HG03442 (cell line): ENCODE results near the gene OBSCN.

Experiments used
- ATAC-seq: cut with Tn5 transposase; IDR thresholded peaks from one replicate; pipeline ENCODE4 v1.9.1; 2021; ENCODE audit warnings: mild to moderate bottlenecking, moderate library complexity; ENCODE audit not compliant: unreplicated experiment

The OBSCN gene

GRCh38 chr1:228374711-228375577, 167.1 kb downstream of the OBSCN start:
- no peak for ATAC-seq

DNA sequence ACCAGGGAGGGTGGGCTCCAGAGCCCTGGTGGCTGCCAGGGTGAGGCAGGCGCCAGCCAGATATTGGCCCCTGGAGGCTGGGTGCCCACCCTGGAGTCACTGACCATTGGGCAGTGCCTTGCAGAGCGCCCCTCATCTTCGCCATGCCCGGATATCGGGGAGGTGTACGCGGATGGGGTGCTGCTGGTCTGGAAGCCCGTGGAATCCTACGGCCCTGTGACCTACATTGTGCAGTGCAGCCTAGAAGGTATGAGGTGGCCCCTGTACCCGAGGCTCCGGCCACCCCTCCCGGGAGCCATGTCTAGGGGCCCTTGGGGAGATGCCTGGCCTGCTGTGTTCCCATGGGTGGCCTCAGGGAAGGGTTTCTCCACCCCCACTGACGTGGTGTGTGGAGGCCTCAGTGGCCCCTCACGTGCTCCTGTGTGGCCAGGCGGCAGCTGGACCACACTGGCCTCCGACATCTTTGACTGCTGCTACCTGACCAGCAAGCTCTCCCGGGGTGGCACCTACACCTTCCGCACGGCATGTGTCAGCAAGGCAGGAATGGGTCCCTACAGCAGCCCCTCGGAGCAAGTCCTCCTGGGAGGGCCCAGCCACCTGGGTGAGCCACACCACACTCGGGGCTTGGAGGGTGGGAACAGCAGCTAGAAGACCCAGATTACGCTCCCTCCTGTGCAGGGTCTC, 167.9 kb downstream of the OBSCN start:
- ATAC-seq, result no peak

- ATAC-seq, result no peak
These were observed 168.4 kb downstream of the OBSCN start for GRCh38 chr1:228376262-228376628.

- no peak for ATAC-seq
These were observed 169.1 kb downstream of the OBSCN start for GRCh38 chr1:228376651-228377631.

- no peak for ATAC-seq
These were observed 169.8 kb downstream of the OBSCN start for GRCh38 chr1:228377664-228378089.

DNA sequence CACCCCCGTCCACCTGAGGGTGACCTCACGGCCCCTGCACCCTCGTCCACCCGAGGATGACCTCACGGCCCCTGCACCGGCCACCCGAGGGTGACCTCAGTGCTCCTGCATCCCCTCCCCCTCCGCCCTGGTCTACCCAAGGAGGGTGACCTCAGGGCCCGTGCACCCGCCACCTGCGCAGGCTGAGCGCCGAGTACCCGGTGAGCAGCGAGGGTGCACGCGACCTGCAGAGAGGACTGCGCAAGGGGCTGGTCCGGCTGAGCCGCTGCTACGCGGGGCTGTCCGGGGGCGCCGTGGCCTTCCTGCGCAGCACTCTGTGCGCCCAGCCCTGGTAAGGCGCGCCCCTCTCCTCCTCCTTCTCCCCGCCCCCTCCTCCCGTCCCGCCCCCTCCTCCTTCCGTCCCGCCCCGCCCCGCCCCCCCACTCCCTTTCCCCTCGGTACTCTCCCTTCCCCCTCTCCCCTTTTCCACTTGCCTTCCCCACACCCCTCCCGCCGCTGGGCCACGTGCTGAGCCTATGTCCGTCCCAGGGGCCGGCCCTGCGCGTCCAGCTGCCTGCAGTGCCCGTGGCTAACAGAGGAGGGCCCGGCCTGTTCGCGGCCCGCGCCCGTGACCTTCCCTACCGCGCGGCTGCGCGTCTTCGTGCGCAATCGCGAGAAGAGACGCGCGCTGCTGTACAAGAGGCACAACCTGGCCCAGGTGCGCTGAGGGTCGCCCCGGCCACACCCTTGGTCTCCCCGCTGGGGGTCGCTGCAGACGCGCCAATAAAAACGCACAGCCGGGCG, 170.4 kb downstream of the OBSCN start:
- no peak for ATAC-seq

DNA sequence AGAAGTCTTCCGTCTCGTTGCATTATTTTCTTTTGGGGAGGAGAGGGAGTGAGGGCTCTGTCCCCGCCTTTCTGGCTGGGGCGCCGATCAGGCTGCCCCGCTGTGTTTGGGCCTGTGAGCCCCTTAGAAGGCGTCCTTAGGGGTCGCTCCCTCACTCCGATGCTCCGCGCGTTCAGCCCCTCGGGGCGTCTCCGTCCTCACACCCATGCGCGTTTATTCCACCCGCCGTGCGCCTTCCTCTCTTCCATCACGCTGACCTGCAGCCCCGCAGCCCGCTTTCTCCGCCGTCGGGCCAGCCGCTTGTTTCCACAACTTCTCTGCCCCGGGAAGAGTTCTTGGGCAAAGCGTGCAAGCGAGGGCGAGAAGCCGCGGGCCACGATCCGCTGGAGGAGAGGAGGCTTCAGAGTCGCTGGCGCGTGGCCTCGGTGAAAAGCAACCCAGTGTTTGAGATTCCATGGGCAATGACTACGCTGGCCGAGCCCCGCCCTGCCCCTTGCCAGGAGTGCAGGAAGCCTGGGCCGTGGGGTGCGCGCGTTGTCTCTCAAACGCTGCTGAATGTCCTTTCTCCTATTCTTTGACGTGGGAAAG, 171.1 kb downstream of the OBSCN start:
- ATAC-seq, result no peak

GRCh38 chr1:228379666-228380065, 171.8 kb downstream of the OBSCN start:
- ATAC-seq, result no peak

DNA sequence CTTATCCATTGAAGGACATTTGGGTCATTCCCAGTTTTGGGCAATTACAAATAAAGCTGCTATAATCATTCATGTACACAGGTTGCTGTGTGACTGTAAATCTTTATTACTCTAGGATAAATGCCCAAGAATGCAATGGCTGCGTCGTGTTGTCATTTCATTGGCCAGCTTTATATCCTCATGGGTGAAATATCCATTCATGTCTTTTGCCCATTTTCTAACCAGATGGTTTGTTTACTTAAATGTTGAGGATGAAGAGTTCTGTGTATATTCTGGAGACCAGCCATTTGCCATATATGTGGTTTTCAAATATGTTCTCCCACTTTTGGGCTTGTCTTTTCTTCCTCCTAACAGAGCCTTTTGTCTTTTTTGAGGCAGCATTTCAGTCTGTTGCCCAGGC, 173.5 kb downstream of the OBSCN start:
- ATAC-seq, result no peak

- no peak for ATAC-seq
These were observed 175.9 kb downstream of the OBSCN start for GRCh38 chr1:228383773-228384172.

DNA sequence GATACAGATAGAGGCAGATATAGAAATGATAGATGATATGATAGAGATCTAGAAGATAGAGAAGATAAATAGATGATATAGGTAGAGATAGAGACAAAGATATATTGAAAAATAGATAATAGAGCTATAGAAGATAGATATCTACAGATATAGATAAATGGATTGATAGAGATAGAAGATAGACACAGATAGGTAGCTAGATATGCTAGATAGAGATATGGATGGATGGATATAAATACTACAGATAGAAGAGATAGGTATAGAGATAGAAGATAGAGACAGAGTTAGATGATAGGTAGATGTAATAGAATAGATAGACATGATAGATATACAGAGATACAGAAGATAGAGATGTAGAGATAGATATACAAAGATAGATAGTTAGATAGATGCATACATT, 177.4 kb downstream of the OBSCN start:
- no peak for ATAC-seq

- no peak for ATAC-seq
These were observed 179.5 kb downstream of the OBSCN start for GRCh38 chr1:228387321-228387720.

GRCh38 chr1:228390649-228391048, 182.8 kb downstream of the OBSCN start:
- no peak for ATAC-seq

- ATAC-seq, result no peak
These were observed 183.7 kb downstream of the OBSCN start for GRCh38 chr1:228391411-228392020.

GRCh38 chr1:228392111-228392936, 184.5 kb downstream of the OBSCN start:
- ATAC-seq, result no peak

- no peak for ATAC-seq
These were observed 185.4 kb downstream of the OBSCN start for GRCh38 chr1:228393268-228393701.

DNA sequence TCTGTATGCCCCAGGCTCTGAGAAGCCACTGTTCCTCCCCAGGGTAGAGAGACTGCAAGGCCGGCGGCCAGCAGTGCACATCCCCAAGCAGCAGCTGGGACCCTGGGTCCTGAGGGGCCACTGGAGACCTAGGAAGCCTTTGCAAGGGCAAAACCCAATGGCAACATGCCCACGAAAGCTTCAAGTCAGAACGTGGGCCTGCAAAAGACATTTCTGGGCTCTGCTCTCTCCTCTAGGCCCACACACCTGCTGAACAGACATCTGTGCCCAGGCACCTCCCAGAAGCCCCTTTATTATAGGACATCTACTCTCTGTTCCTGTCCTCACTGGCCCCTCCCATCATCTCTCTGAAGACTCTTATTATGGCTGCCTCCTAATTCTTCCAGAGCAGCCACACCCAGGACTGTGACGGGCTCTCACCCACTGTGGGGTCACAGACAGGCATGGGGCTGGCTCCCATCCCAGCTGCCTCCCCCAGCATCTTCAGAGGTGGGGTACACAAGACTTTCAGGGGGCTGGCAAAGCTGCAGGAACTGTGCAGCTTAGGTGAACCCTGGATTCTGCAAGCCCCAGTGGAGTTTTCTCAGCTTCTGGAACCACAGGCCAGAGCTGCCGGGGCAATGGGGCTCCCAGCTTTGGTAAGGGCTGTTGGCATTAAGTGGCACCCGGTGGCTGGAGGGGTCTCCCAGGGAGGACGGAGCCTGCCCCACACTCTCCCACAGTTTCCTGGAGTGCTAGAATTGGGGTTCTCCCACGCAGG, 186.1 kb downstream of the OBSCN start:
- no peak for ATAC-seq
